Measurements from ENCODE around the gene PPP4R2.
"Not testable (repeated sequence)": the region's sequence is repeated elsewhere in the genome, so short reads cannot be mapped to it uniquely, and the experiment has no call there.

PPP4R2 gene

DNA sequence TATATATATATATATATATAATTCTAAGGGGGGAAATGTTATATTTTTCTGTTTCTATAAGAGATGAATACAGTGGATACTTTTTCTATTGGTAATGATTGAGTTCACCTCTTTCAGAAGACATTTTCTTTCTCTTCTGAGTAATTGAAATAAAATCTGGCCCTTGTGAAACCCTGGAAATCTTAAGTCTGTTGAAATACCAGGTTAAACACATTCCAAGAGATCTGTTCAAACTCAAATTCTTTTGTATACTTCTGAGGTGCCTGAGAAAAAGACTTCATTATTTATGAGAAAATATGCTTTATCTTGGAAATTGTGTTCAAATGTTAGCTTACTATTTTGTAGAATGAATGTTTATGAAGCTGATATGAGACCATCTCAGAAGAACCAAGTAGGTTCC lies 69.6 kb downstream of the PPP4R2 start:
- DNase-seq (ENCODE audit: low spot score in 2 of 2); H3K4me3 Mint-ChIP-seq; H3K9me3 Mint-ChIP-seq; H3K27ac Mint-ChIP-seq (ENCODE audit: low read depth); H3K4me1 Mint-ChIP-seq; H3K27me3 Mint-ChIP-seq; ATAC-seq (replicated peaks; ENCODE audit: extremely low read depth, poor library complexity, severe bottlenecking): not testable (repeated sequence)
- peaks cover 37% of the 10 kb centered on the region for H3K36me3 Mint-ChIP-seq (ENCODE audit: insufficient read depth)

DNA sequence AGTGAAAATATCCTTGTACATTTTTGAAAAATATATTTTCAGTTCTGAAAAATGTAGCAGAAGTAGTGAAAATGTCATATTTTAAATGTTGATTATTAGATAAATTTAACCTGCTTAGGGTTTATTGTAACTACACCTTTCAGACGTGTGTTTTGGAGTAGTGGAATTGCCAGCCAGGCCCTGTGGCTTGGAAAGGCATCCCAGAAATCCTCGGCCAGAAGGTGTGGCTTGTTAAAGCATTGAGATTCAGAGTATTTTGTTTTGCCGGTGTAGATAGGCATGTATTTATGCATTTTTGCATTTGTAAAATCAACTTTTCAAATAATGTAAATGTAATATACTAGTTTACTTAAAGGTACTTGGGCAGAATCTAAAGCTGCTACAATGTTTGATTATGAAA lies 71.8 kb downstream of the PPP4R2 start:
- no peak for ATAC-seq (replicated peaks; ENCODE audit: extremely low read depth, poor library complexity, severe bottlenecking)
- no peak for DNase-seq (ENCODE audit: low spot score in 2 of 2)
- no peak overlapping the region for H3K27ac Mint-ChIP-seq (ENCODE audit: low read depth)
- H3K36me3 Mint-ChIP-seq (ENCODE audit: insufficient read depth) = peaks cover 29% of the 10 kb centered on the region
- H3K4me3 Mint-ChIP-seq = no peak overlapping the region
- H3K27me3 Mint-ChIP-seq = no peaks in the 10 kb centered on the region
- no peaks in the 10 kb centered on the region for H3K9me3 Mint-ChIP-seq
- H3K4me1 Mint-ChIP-seq = no peaks in the 10 kb centered on the region

- Mint-ChIP-seq H3K36me3 (ENCODE audit: insufficient read depth) (peaks cover 25% of the 10 kb centered on the region), H3K9me3 (no peaks in the 10 kb centered on the region), H3K4me3 (no peak overlapping the region), H3K27me3 (no peaks in the 10 kb centered on the region), H3K27ac (ENCODE audit: low read depth) (no peak overlapping the region), H3K4me1 (peaks cover 3% of the 10 kb centered on the region)
- ATAC-seq (replicated peaks; ENCODE audit: extremely low read depth, poor library complexity, severe bottlenecking) (no peak), DNase-seq (ENCODE audit: low spot score in 2 of 2) (no peak)
These were observed 72.6 kb downstream of the PPP4R2 start for GRCh38 chr3:73069187-73069586.

DNA sequence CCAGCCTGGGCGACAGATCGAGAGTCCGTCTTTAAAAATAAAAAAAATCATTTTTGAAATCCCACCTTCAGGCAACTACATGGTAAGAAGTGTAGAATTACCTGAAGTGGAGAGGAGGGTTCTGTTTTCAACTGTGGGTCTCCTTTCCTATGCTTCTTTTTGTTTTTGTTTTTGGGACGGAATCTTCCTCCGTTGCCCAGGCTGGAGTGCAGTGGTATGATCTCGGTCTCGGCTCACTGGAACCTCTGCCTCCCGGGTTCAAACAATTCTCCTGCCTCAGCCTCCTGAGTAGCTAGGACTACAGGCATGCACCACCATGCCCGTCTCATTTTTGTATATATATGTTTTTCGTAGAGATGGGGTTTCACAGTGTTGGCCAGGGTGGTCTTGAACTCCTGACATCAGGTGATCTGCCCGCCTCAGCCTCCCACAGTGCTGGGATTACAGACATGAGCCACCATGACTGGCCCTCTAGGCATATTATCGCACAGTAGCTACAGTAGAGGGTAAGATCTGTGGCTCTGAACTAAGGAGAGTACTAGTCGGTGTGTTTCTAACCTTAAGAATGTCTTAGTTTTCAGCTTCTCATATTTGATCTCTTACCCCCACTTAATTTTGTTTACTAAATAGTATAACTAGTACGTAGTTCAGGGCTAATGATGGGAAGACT lies 73.3 kb downstream of the PPP4R2 start:
- no peak overlapping the region for H3K4me3 Mint-ChIP-seq
- H3K27me3 Mint-ChIP-seq = no peaks in the 10 kb centered on the region
- ATAC-seq (replicated peaks; ENCODE audit: extremely low read depth, poor library complexity, severe bottlenecking) (no peak), DNase-seq (ENCODE audit: low spot score in 2 of 2) (no peak)
- H3K4me1 Mint-ChIP-seq = peaks cover 10% of the 10 kb centered on the region
- H3K9me3 Mint-ChIP-seq = no peaks in the 10 kb centered on the region
- peaks cover 17% of the 10 kb centered on the region for H3K36me3 Mint-ChIP-seq (ENCODE audit: insufficient read depth)
- H3K27ac Mint-ChIP-seq (ENCODE audit: low read depth) = no peak overlapping the region

- no peak for ATAC-seq (replicated peaks; ENCODE audit: extremely low read depth, poor library complexity, severe bottlenecking)
- Mint-ChIP-seq H3K27me3 (no peaks in the 10 kb centered on the region), H3K36me3 (ENCODE audit: insufficient read depth) (peaks cover 8% of the 10 kb centered on the region), H3K9me3 (no peaks in the 10 kb centered on the region), H3K4me3 (no peak overlapping the region), H3K27ac (ENCODE audit: low read depth) (no peak overlapping the region), H3K4me1 (peaks cover 11% of the 10 kb centered on the region)
- no peak for DNase-seq (ENCODE audit: low spot score in 2 of 2)
These were observed 74.3 kb downstream of the PPP4R2 start for GRCh38 chr3:73070675-73071575.

DNA sequence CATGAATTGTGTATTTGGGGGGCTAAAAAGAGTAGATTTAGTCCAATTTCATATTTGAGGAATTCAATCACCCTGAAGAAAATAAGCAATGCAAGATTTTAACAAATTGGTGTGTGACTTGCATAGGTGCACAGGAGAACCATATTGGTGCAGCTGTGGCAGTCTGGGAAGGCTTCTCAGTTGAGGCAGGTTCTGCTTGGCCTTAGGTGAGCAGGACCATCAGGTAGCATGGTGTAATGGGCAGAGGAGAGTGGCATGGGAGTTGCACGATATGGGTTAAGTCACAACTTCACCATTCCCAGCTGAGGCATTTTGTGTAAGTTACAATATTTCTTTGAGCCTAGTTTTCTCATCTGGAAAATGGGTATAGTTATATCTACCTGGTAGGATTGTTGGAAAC lies 75.3 kb downstream of the PPP4R2 start:
- Mint-ChIP-seq H3K27me3 (no peaks in the 10 kb centered on the region), H3K36me3 (ENCODE audit: insufficient read depth) (peaks cover 4% of the 10 kb centered on the region), H3K4me1 (peaks cover 11% of the 10 kb centered on the region), H3K27ac (ENCODE audit: low read depth) (no peak overlapping the region), H3K4me3 (no peak overlapping the region), H3K9me3 (no peaks in the 10 kb centered on the region)
- no peak for DNase-seq (ENCODE audit: low spot score in 2 of 2)
- ATAC-seq (replicated peaks; ENCODE audit: extremely low read depth, poor library complexity, severe bottlenecking) = no peak

GRCh38 chr3:73072634-73073033 lies 76.0 kb downstream of the PPP4R2 start:
- no peak overlapping the region for H3K4me3 Mint-ChIP-seq

DNA sequence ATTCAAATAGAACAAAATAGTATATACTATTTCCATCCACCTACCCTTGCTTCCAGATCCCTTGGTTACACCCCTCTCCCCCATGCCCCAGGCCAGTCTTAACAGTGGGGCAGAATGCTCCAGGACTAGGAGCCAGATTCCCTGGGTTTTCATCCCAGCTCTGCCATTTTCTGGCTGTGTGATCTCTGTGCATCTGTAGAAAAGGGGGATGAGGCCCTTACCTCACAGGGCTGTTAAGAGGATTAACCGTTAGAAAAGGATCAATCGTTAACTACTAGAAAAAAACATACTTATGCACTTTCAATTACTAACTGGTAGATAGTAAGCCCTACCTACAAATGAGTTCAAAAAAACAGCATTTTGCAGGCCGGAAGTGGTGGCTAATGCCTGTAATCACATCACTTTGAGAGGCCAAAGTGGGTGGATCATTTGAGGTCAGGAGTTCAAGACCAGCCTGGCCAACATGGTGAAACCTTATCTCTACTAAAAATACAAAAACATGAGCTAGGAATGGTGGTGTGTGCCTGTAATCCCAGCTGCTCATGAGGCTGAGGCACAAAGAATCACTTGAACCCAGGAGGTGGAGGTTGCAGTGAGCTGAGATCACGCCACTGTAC lies 76.6 kb downstream of the PPP4R2 start:
- no peaks in the 10 kb centered on the region for H3K27me3 Mint-ChIP-seq
- H3K4me1 Mint-ChIP-seq = peaks cover 11% of the 10 kb centered on the region
- no peaks in the 10 kb centered on the region for H3K9me3 Mint-ChIP-seq
- DNase-seq (ENCODE audit: low spot score in 2 of 2) = no peak
- H3K36me3 Mint-ChIP-seq (ENCODE audit: insufficient read depth) = peaks cover 4% of the 10 kb centered on the region
- ATAC-seq (replicated peaks; ENCODE audit: extremely low read depth, poor library complexity, severe bottlenecking) = no peak
- no peak overlapping the region for H3K4me3 Mint-ChIP-seq
- H3K27ac Mint-ChIP-seq (ENCODE audit: low read depth) = no peak overlapping the region

More at GRCh38 chr3:73072634-73073033, 76.0 kb downstream of the PPP4R2 start:
- ATAC-seq (replicated peaks; ENCODE audit: extremely low read depth, poor library complexity, severe bottlenecking) (no peak), DNase-seq (ENCODE audit: low spot score in 2 of 2) (no peak)
- no peaks in the 10 kb centered on the region for H3K27me3 Mint-ChIP-seq
- H3K4me1 Mint-ChIP-seq = peaks cover 11% of the 10 kb centered on the region
- H3K9me3 Mint-ChIP-seq = no peaks in the 10 kb centered on the region
- no peak overlapping the region for H3K27ac Mint-ChIP-seq (ENCODE audit: low read depth)
- H3K36me3 Mint-ChIP-seq (ENCODE audit: insufficient read depth) = peaks cover 4% of the 10 kb centered on the region

DNA sequence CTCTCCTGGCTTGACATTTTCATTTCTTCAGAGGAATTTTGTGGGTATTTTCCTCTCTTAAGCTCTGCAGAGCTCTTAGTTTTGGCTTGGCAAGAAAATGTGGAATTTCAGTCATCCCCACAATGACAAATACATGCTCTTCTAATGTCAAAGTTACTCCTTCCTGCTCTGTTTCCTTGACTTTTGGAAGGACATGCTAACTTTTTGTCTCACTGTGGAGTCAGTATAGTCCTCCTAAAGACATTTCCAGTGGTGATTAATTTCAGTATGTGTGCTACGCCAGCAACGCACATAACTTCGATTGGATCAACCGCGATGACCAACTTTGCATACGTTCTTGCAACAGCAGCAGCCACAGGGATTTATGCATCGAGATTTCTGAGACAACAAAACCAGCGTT lies 78.2 kb downstream of the PPP4R2 start:
- peaks cover 11% of the 10 kb centered on the region for H3K4me1 Mint-ChIP-seq

GRCh38 chr3:73080216-73080966 lies 83.8 kb downstream of the PPP4R2 start:
- no peak for ATAC-seq (replicated peaks; ENCODE audit: extremely low read depth, poor library complexity, severe bottlenecking)
- H3K4me1 Mint-ChIP-seq = no peaks in the 10 kb centered on the region
- no peak overlapping the region for H3K27ac Mint-ChIP-seq (ENCODE audit: low read depth)
- no peak overlapping the region for H3K4me3 Mint-ChIP-seq
- DNase-seq (ENCODE audit: low spot score in 2 of 2) = no peak
- no peaks in the 10 kb centered on the region for H3K9me3 Mint-ChIP-seq
- H3K27me3 Mint-ChIP-seq = no peaks in the 10 kb centered on the region
- no peaks in the 10 kb centered on the region for H3K36me3 Mint-ChIP-seq (ENCODE audit: insufficient read depth)

More for the DNA sequence above, 78.2 kb downstream of the PPP4R2 start:
- no peak overlapping the region for H3K4me3 Mint-ChIP-seq
- ATAC-seq (replicated peaks; ENCODE audit: extremely low read depth, poor library complexity, severe bottlenecking) (no peak), DNase-seq (ENCODE audit: low spot score in 2 of 2) (no peak)
- H3K9me3 Mint-ChIP-seq = no peaks in the 10 kb centered on the region
- H3K27me3 Mint-ChIP-seq = no peaks in the 10 kb centered on the region
- H3K36me3 Mint-ChIP-seq (ENCODE audit: insufficient read depth) = no peaks in the 10 kb centered on the region
- no peak overlapping the region for H3K27ac Mint-ChIP-seq (ENCODE audit: low read depth)

- no peak overlapping the region for H3K4me3 Mint-ChIP-seq
- DNase-seq (ENCODE audit: low spot score in 2 of 2) (no peak), ATAC-seq (replicated peaks; ENCODE audit: extremely low read depth, poor library complexity, severe bottlenecking) (no peak)
- H3K9me3 Mint-ChIP-seq = no peaks in the 10 kb centered on the region
- no peaks in the 10 kb centered on the region for H3K27me3 Mint-ChIP-seq
- H3K36me3 Mint-ChIP-seq (ENCODE audit: insufficient read depth) = peaks cover 2% of the 10 kb centered on the region
- H3K27ac Mint-ChIP-seq (ENCODE audit: low read depth) = no peak overlapping the region
- peaks cover 3% of the 10 kb centered on the region for H3K4me1 Mint-ChIP-seq
These were observed 84.5 kb downstream of the PPP4R2 start for GRCh38 chr3:73081140-73081539.

GRCh38 chr3:73084170-73084569 lies 87.6 kb downstream of the PPP4R2 start:
- ATAC-seq (replicated peaks; ENCODE audit: extremely low read depth, poor library complexity, severe bottlenecking) = no peak
- no peak for DNase-seq (ENCODE audit: low spot score in 2 of 2)
- Mint-ChIP-seq H3K27ac (ENCODE audit: low read depth) (no peak overlapping the region), H3K9me3 (no peaks in the 10 kb centered on the region), H3K4me1 (peaks cover 7% of the 10 kb centered on the region), H3K36me3 (ENCODE audit: insufficient read depth) (peaks cover 2% of the 10 kb centered on the region), H3K27me3 (no peaks in the 10 kb centered on the region), H3K4me3 (no peak overlapping the region)

All from central memory CD8-positive, alpha-beta T cell (primary cell).